Panc1 (cell line): ENCODE measurements around the gene THUMPD2. TPM values are rescaled to one million over a fixed set of nuclear protein-coding genes. Genes with fewer than 3 reads are reported as not detected.

Experiments used
- ATAC-seq: fragments of 200-7000 bp; cut with Tn5 transposase; 2 replicates; pipeline ENCODE4 v1.9.1; 2020; ENCODE audit warnings: mild to moderate bottlenecking, moderate library complexity
- BruUV-seq: library from RNA; stranded (reverse); fragments of 400-500 nt; replicated peaks from 2 replicates; lab custom pipeline; 2021; lab: Mats Ljungman, UMichigan
- CTCF ChIA-PET: fragments of 300-600 bp; sonication (Branson Sonifier 250); formaldehyde crosslinking; loops from one replicate; lab custom pipeline; 2022; ENCODE audit warnings: antibody characterized with exemption; lab: Charles Lee
- POLR2A ChIA-PET: fragments of 300-600 bp; sonication (Branson Sonifier 250); formaldehyde crosslinking; loops from one replicate; lab custom pipeline; 2022; ENCODE audit warnings: antibody characterized with exemption; lab: Charles Lee
- DNase-seq: peaks from one replicate; pipeline ENCODE4 v3.0.0-alpha.2; 2010; ENCODE audit warnings: low read depth, low spot score
- H3K27ac ChIP-seq: 2 replicates; pipeline ENCODE4 v1.5.1; 2011; ENCODE audit warnings: mild to moderate bottlenecking, low read length, inconsistent platforms
- H3K27me3 ChIP-seq: fragments of 200-500 bp; sonication (Bioruptor generic); 2 replicates; pipeline ENCODE4 v1.6.0; 2014; ENCODE audit warnings: low read length, inconsistent platforms; ENCODE audit not compliant: control insufficient read depth, insufficient read depth
- H3K36me3 ChIP-seq: fragments of 200-500 bp; sonication (Bioruptor generic); 2 replicates; pipeline ENCODE4 v1.5.1; 2014; ENCODE audit warnings: inconsistent platforms, mild to moderate bottlenecking, low read length, moderate library complexity; ENCODE audit not compliant: control insufficient read depth, insufficient read depth
- H3K4me1 ChIP-seq: 2 replicates; pipeline ENCODE4 v1.5.1; 2011; ENCODE audit warnings: inconsistent platforms, mild to moderate bottlenecking, low read length, moderate library complexity; ENCODE audit not compliant: control insufficient read depth, insufficient read depth
- H3K4me3 ChIP-seq, 2 experiments: 2 replicates each; pipeline ENCODE4 v1.5.1; 2011 to 2012; ENCODE audit warnings: low read depth in 2 of 2, low read length in 2 of 2, mild to moderate bottlenecking in 2 of 2, inconsistent platforms in 1 of 2, moderate library complexity in 1 of 2
- H3K9me3 ChIP-seq: fragments of 200-500 bp; sonication (Bioruptor generic); 2 replicates; pipeline ENCODE4 v1.5.1; 2014; ENCODE audit warnings: low read depth, mild to moderate bottlenecking, inconsistent platforms, low read length, moderate library complexity; ENCODE audit not compliant: control insufficient read depth, insufficient read depth
- CTCF ChIP-seq: fragments of 450-650 bp; IDR thresholded peaks from 2 replicates; pipeline ENCODE4 v1.5.1; 2017; ENCODE audit warnings: mild to moderate bottlenecking
- POLR2AphosphoS5 ChIP-seq: IDR thresholded peaks from 2 replicates; pipeline ENCODE4 v1.6.1; 2012; ENCODE audit warnings: mild to moderate bottlenecking, low read depth, low read length, moderate library complexity
- REST ChIP-seq, 2 experiments: IDR thresholded peaks; 2 replicates each; pipeline ENCODE4 v1.6.1; 2011 to 2012; ENCODE audit warnings: low read depth in 2 of 2, control low read depth in 1 of 2, low read length in 1 of 2, mild to moderate bottlenecking in 1 of 2, moderate library complexity in 1 of 2; ENCODE audit not compliant: insufficient read depth in 1 of 2
- SIN3A ChIP-seq: IDR thresholded peaks from 2 replicates; pipeline ENCODE4 v1.6.1; 2012; ENCODE audit warnings: low read depth, mild to moderate bottlenecking, low read length, moderate library complexity, borderline replicate concordance; ENCODE audit not compliant: insufficient read depth
- TCF7L2 ChIP-seq: IDR thresholded peaks from 2 replicates; pipeline ENCODE4 v1.6.1; 2011; ENCODE audit warnings: mild to moderate bottlenecking, low read depth, low read length, inconsistent platforms
- in situ Hi-C: cut with HindIII; loops from 2 replicates; pipeline ENCODE4 v1.10.0; 2016; ENCODE audit warnings: low sequenced_read_pairs, low pct_unique_long_range_greater_than_20kb
- intact Hi-C: fragments of 100-400 bp; cut with micrococcal nuclease; formaldehyde crosslinking; loops from one replicate; pipeline ENCODE4 v1.10.0; 2022; ENCODE audit not compliant: unreplicated experiment
- total RNA-seq: library from RNA; stranded (reverse); gene quantifications from one replicate; pipeline ENCODE4 v1.2.1, GENCODE V29; 2021; ENCODE audit not compliant: unreplicated experiment

The THUMPD2 gene
- total RNA-seq, 1 experiment from 2014 or later, result 13.7 TPM

DNA sequence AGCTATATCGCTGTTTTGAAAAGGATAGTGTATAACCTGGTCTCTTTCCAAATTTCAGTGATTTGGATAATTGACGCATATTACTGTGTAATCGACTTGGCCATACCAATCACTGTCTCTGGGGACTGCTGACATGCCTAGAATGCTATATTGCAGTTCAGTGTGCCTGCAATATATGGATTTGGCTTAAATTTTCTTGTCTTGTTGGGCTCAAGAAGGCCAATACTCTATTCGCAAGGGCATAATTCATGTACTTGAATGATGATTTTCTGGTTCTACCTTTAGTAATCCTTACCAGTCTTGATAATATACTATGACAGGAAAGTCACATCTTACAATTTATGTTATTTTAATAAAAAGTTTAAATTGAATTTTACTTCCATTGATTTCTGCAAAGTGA lies 21.7 kb upstream of the THUMPD2 start:
- ATAC-seq (no peak), DNase-seq (no peak)
- ChIA-PET CTCF (no interaction called here), POLR2A (no interaction called here)
- no peaks in the 10 kb centered on the region for H3K4me1 ChIP-seq
- H3K27me3 ChIP-seq, result no peaks in the 10 kb centered on the region
- in situ Hi-C loops (no loop called here), intact Hi-C loops (no loop called here)
- no peak for TF ChIP-seq CTCF
- no peak for TF ChIP-seq REST (IDR thresholded peaks at IDR 0.05; ENCODE audit: insufficient read depth in 1 of 2, low read depth in 2 of 2, low read length in 1 of 2)
- no peak for TF ChIP-seq SIN3A
- TF ChIP-seq POLR2AphosphoS5, result no peak
- TF ChIP-seq TCF7L2, result no peak
- H3K4me3 ChIP-seq, result no peak overlapping the region
- no peak overlapping the region for H3K27ac ChIP-seq
- BruUV-seq, result no TSS peak
- H3K36me3 ChIP-seq, result no peaks in the 10 kb centered on the region
- peaks cover 7% of the 10 kb centered on the region; the same call in 1 of the 2 replicates for H3K9me3 ChIP-seq

- BruUV-seq, result no TSS peak
Measured at GRCh38 chr2:39796134-39796533, 17.1 kb upstream of the THUMPD2 start.

More at GRCh38 chr2:39796134-39796533, 17.1 kb upstream of the THUMPD2 start:
- H3K27ac ChIP-seq, result no peak overlapping the region
- no peaks in the 10 kb centered on the region for H3K36me3 ChIP-seq
- no peak overlapping the region for H3K4me3 ChIP-seq
- in situ Hi-C loops (no loop called here), intact Hi-C loops (no loop called here)
- H3K4me1 ChIP-seq, result no peaks in the 10 kb centered on the region
- H3K27me3 ChIP-seq, result no peaks in the 10 kb centered on the region
- no peak for TF ChIP-seq TCF7L2
- no peak for TF ChIP-seq CTCF
- TF ChIP-seq SIN3A, result no peak
- no peak for TF ChIP-seq REST (IDR thresholded peaks at IDR 0.05; ENCODE audit: insufficient read depth in 1 of 2, low read depth in 2 of 2, low read length in 1 of 2)
- no peak for TF ChIP-seq POLR2AphosphoS5
- ChIA-PET CTCF (no interaction called here), POLR2A (no interaction called here)
- H3K9me3 ChIP-seq, result no peaks in the 10 kb centered on the region
- DNase-seq (no peak), ATAC-seq (no peak)
